Suprapubic skin (tissue), 4 donors: ENCODE results near the gene RIMS1.

ENCODE experiments used
- POLR2A ChIP-seq, 2 donors: fragments of 450-650 bp; IDR thresholded peaks; one replicate each; pipeline ENCODE4 v1.6.1; 2017; ENCODE audit warnings: antibody characterized with exemption in 2 of 2, mild to moderate bottlenecking in 2 of 2, moderate library complexity in 2 of 2
- POLR2AphosphoS5 ChIP-seq, 3 donors: sonication (generic); formaldehyde crosslinking; IDR thresholded peaks; one replicate each; pipeline ENCODE4 v1.6.1; 2017; ENCODE audit warnings: antibody characterized with exemption in 3 of 3
- TF ChIP-seq, protein P1 (sequence below), 2 donors: fragments of 200-600 bp in 1 of 2; fragments of 450-650 bp in 1 of 2; sonication (generic) in 1 of 2; IDR thresholded peaks; one replicate each; pipeline ENCODE4 v1.5.1; 2016 to 2019; ENCODE audit warnings: antibody characterized with exemption in 2 of 2, mild to moderate bottlenecking in 1 of 2, moderate library complexity in 1 of 2

DNA sequence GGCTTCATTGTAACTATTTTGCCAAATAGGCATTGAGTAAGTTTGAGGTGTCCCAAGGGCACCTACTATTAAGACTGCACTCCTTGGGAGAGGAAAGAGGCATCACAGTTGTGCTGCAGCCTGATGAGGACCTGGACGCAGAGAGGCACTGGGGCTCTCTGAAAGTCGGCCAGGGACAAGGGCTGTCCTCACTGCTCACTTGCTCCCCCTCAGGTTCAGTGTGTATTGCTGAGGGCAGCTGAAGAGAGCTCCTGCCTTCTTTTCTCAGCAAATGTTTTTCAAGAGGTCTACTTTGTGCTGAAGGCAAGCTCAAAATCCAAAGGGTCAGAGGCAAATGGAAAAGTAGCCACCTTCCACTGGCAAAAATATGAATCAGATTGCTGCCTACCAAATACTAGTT, 331.8 kb downstream of the RIMS1 start:
- TF ChIP-seq, protein P1, sequence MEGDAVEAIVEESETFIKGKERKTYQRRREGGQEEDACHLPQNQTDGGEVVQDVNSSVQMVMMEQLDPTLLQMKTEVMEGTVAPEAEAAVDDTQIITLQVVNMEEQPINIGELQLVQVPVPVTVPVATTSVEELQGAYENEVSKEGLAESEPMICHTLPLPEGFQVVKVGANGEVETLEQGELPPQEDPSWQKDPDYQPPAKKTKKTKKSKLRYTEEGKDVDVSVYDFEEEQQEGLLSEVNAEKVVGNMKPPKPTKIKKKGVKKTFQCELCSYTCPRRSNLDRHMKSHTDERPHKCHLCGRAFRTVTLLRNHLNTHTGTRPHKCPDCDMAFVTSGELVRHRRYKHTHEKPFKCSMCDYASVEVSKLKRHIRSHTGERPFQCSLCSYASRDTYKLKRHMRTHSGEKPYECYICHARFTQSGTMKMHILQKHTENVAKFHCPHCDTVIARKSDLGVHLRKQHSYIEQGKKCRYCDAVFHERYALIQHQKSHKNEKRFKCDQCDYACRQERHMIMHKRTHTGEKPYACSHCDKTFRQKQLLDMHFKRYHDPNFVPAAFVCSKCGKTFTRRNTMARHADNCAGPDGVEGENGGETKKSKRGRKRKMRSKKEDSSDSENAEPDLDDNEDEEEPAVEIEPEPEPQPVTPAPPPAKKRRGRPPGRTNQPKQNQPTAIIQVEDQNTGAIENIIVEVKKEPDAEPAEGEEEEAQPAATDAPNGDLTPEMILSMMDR (IDR thresholded peaks at IDR 0.05) = no peak
- TF ChIP-seq POLR2A (IDR thresholded peaks at IDR 0.05) (no peak), POLR2AphosphoS5 (IDR thresholded peaks at IDR 0.05) (no peak)
